Measurements from ENCODE around the gene TNNC2.
"Not testable (repeated sequence)": the region's sequence is repeated elsewhere in the genome, so short reads cannot be mapped to it uniquely, and the experiment has no call there.

- TF ChIP-seq CTCF (IDR thresholded peaks at IDR 0.05); PHF8 (IDR thresholded peaks at IDR 0.05; ENCODE audit: borderline replicate concordance, low read depth); TP53 (CRISPR knock-in tag; IDR thresholded peaks at IDR 0.05); POLR2A (IDR thresholded peaks at IDR 0.05; ENCODE audit: low read length); BCL3 (IDR thresholded peaks at IDR 0.05); HMGXB4 (CRISPR knock-in tag; IDR thresholded peaks at IDR 0.05; ENCODE audit: borderline replicate concordance): not testable (repeated sequence)
Observed at GRCh38 chr20:45797510-45797909, 29.6 kb downstream of the TNNC2 start.
